ENCODE measurements around the gene CD99L2. TPM values are rescaled to one million over a fixed set of nuclear protein-coding genes. Genes with fewer than 3 reads are reported as not detected.

CD99L2 gene
- total RNA-seq, 1 donor from 2014 or later = 23.8 TPM

DNA sequence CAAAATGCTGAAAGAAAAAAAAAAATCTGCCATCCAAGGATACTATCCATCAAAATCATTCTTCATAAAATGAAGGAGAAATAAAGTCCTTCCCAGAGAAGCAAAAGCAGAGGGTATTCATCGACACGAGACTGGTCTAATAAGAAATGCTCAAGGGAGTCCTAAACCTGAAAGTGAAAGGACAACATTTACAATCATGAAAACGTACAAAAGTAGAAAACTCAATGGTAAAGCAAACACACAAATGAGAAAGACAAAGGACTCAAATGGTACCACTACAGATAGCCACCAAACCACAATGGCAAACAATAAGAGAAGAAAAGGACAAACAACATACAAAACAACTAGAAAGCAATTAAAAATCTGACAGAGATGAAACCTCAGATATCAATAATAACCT lies 41.0 kb downstream of the CD99L2 start:
- DNase-seq (ENCODE audit: extremely low spot score in 2 of 2) = no peak
- Histone ChIP-seq H3K4me1 (no peaks in the 10 kb centered on the region), H3K27me3 (no peaks in the 10 kb centered on the region), H3K27ac (no peak overlapping the region), H3K9me3 (peaks cover 8% of the 10 kb centered on the region), H3K36me3 (no peaks in the 10 kb centered on the region), H3K4me3 (no peak overlapping the region)
- TF ChIP-seq POLR2A (IDR thresholded peaks at IDR 0.05) = no peak
- intact Hi-C loops (cut with DNase I) = no loop called here

GRCh38 chrX:150856785-150857184 lies 41.7 kb downstream of the CD99L2 start:
- TF ChIP-seq, protein P1, sequence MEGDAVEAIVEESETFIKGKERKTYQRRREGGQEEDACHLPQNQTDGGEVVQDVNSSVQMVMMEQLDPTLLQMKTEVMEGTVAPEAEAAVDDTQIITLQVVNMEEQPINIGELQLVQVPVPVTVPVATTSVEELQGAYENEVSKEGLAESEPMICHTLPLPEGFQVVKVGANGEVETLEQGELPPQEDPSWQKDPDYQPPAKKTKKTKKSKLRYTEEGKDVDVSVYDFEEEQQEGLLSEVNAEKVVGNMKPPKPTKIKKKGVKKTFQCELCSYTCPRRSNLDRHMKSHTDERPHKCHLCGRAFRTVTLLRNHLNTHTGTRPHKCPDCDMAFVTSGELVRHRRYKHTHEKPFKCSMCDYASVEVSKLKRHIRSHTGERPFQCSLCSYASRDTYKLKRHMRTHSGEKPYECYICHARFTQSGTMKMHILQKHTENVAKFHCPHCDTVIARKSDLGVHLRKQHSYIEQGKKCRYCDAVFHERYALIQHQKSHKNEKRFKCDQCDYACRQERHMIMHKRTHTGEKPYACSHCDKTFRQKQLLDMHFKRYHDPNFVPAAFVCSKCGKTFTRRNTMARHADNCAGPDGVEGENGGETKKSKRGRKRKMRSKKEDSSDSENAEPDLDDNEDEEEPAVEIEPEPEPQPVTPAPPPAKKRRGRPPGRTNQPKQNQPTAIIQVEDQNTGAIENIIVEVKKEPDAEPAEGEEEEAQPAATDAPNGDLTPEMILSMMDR (IDR thresholded peaks at IDR 0.05) = no peak
- TF ChIP-seq POLR2AphosphoS5 (IDR thresholded peaks at IDR 0.05; ENCODE audit: insufficient read depth in 1 of 2, low read depth in 1 of 2) (no peak), POLR2A (IDR thresholded peaks at IDR 0.05) (no peak)
- no peaks in the 10 kb centered on the region for H3K27me3 ChIP-seq
- no peak overlapping the region for H3K4me3 ChIP-seq
- DNase-seq (ENCODE audit: extremely low spot score in 2 of 2) = no peak
- H3K36me3 ChIP-seq = no peaks in the 10 kb centered on the region
- no peak overlapping the region for H3K27ac ChIP-seq
- H3K9me3 ChIP-seq = peaks cover 8% of the 10 kb centered on the region
- H3K4me1 ChIP-seq = no peaks in the 10 kb centered on the region
- intact Hi-C loops (cut with DNase I) = no loop called here

DNA sequence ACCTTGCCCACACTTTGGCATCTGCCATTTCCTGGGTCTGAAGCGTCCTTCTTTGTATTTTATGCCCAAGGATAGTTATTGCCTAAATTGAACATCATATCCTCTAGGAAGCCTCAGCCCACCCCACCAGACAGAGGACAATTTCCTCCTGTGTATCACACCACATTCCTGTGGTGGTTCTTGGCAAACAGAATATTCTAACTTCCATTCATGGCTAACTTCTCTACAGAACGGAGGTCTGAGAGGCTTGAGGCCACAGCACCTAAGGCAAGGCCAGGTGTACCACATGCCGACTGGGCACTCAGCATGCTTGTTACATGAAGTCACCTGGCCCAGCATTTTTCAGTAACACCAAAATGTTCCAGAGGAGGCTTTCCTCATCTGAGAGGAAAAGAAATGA lies 42.4 kb downstream of the CD99L2 start:
- no peak for DNase-seq (ENCODE audit: extremely low spot score in 2 of 2)
- H3K27ac ChIP-seq = no peak overlapping the region
- TF ChIP-seq POLR2AphosphoS5 (IDR thresholded peaks at IDR 0.05; ENCODE audit: insufficient read depth in 1 of 2, low read depth in 1 of 2) (no peak), POLR2A (IDR thresholded peaks at IDR 0.05) (no peak)
- TF ChIP-seq, protein P1 (IDR thresholded peaks at IDR 0.05) = no peak
- H3K36me3 ChIP-seq = no peaks in the 10 kb centered on the region
- peaks cover 8% of the 10 kb centered on the region for H3K9me3 ChIP-seq
- intact Hi-C loops (cut with DNase I) = no loop called here
- no peaks in the 10 kb centered on the region for H3K4me1 ChIP-seq
- no peaks in the 10 kb centered on the region for H3K27me3 ChIP-seq
- H3K4me3 ChIP-seq = no peak overlapping the region

GRCh38 chrX:150854856-150855255 lies 43.6 kb downstream of the CD99L2 start:
- no peak overlapping the region for H3K27ac ChIP-seq
- TF ChIP-seq POLR2AphosphoS5 (IDR thresholded peaks at IDR 0.05; ENCODE audit: insufficient read depth in 1 of 2, low read depth in 1 of 2) = no peak
- TF ChIP-seq, protein P1 (IDR thresholded peaks at IDR 0.05) = no peak
- no peak for TF ChIP-seq POLR2A (IDR thresholded peaks at IDR 0.05)
- H3K4me1 ChIP-seq = no peaks in the 10 kb centered on the region
- no peak for DNase-seq (ENCODE audit: extremely low spot score in 2 of 2)
- no peak overlapping the region for H3K4me3 ChIP-seq
- H3K9me3 ChIP-seq = peaks cover 8% of the 10 kb centered on the region
- intact Hi-C loops (cut with DNase I) = no loop called here
- no peaks in the 10 kb centered on the region for H3K36me3 ChIP-seq
- no peaks in the 10 kb centered on the region for H3K27me3 ChIP-seq

DNA sequence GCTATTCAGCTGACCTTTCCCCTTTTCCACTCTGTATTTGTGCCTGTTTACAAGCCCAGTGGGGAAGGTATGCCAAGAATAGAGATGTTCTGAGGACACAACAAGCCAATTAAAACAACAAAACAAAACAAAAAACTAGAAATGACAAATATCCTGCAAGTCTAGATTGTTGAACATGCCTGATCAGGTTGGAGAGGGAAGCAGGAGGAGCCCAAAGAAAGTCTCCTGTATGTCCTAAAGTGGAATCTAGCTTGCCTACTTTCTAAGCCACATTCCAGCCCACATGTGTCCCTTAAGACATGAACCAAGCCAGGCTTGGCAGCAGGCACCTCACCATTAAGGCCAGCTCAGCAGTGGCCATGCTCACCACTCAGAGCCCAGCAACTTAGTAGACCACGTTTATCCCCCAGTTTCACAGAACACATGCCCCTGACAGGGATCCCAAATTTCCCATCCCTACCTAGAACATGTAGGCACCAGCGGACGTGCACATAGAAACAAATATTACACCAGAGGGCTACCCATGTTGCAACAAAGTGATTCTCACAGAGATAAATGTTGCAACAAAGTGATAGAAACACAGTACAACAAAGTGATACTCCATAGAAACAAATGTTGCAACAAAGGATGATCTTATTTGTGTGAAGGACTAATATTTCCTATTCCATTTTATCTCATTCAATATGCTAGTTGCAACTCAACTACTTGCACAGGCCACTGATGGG lies 48.3 kb downstream of the CD99L2 start:
- H3K27me3 ChIP-seq = no peaks in the 10 kb centered on the region
- no peak overlapping the region for H3K27ac ChIP-seq
- H3K9me3 ChIP-seq = no peaks in the 10 kb centered on the region
- TF ChIP-seq, protein P1 (IDR thresholded peaks at IDR 0.05) = no peak
- TF ChIP-seq POLR2AphosphoS5 (IDR thresholded peaks at IDR 0.05; ENCODE audit: insufficient read depth in 1 of 2, low read depth in 1 of 2) (no peak), POLR2A (IDR thresholded peaks at IDR 0.05) (no peak)
- intact Hi-C loops (cut with DNase I) = no loop called here
- no peaks in the 10 kb centered on the region for H3K4me1 ChIP-seq
- H3K4me3 ChIP-seq = no peak overlapping the region
- no peaks in the 10 kb centered on the region for H3K36me3 ChIP-seq
- DNase-seq (ENCODE audit: extremely low spot score in 2 of 2) = no peak
